K562 (cell line): ENCODE data around the gene MYO1E. TPM values are rescaled to one million over a fixed set of nuclear protein-coding genes. Genes with fewer than 3 reads are reported as not detected.

ENCODE experiments used
- ATAC-seq: fragments of 200-7000 bp; cut with Tn5 transposase; 3 replicates; pipeline ENCODE4 v1.9.1; 2020; ENCODE audit warnings: moderate library complexity
- BruUV-seq: library from RNA; stranded (reverse); fragments of 400-500 nt; replicated peaks from 2 replicates; lab custom pipeline; 2021; lab: Mats Ljungman, UMichigan
- CTCF ChIA-PET: fragments of 300-600 bp; formaldehyde crosslinking; extraction: SDS; loops from one replicate; lab custom pipeline; 2021; ENCODE audit warnings: low intra/inter-chr PET ratio; lab: Yijun Ruan, JAX
- POLR2A ChIA-PET: fragments of 300-600, 350-650 bp; sonication (Branson Sonifier 250); formaldehyde crosslinking; extraction: SDS; loops from one replicate; lab custom pipeline; 2021; ENCODE audit warnings: antibody characterized with exemption, inconsistent platforms; lab: Yijun Ruan, JAX
- DNase-seq, 4 experiments: peaks; one replicate each; pipeline versions ENCODE4 v3.0.0 to v3.0.0-alpha.2; 2011 to 2018; ENCODE audit warnings: low spot score in 3 of 4, mixed read lengths in 3 of 4; ENCODE audit errors: extremely low read depth in 1 of 4
- FAIRE-seq: peaks from 2 replicates; lab custom pipeline; 2011; peaks lifted over from hg19 to GRCh38; lab: Jason Lieb, UNC
- H2AFZ ChIP-seq: 2 replicates; pipeline ENCODE4 v1.6.0; 2011; ENCODE audit warnings: low read depth, low read length, control low read depth, inconsistent platforms
- H3K27ac ChIP-seq: fragments of 200-600 bp; 3 replicates; pipeline ENCODE4 v1.8.0; 2011; ENCODE audit warnings: low read depth, mild to moderate bottlenecking, control low read depth, inconsistent platforms, low read length, moderate library complexity, mixed read lengths; ENCODE audit errors: extremely low read depth
- H3K27me3 ChIP-seq, 2 experiments: fragments of 300-600 bp in 1 of 2; 2 replicates in 1 of 2; 3 replicates in 1 of 2; pipeline versions ENCODE4 v1.6.0 to v1.8.0; 2011; ENCODE audit warnings: inconsistent platforms in 2 of 2, low read length in 2 of 2, mild to moderate bottlenecking in 1 of 2, mixed read lengths in 1 of 2, moderate library complexity in 1 of 2; ENCODE audit not compliant: control insufficient read depth in 2 of 2, insufficient read depth in 2 of 2
- H3K36me3 ChIP-seq: fragments of 300-600 bp; 3 replicates; pipeline ENCODE4 v1.8.0; 2011; ENCODE audit warnings: mild to moderate bottlenecking, low read length, inconsistent platforms; ENCODE audit not compliant: control insufficient read depth, insufficient read depth
- H3K4me1 ChIP-seq, 2 experiments: fragments of 200-600 bp in 1 of 2; replicated peaks in 1 of 2; 2 replicates in 1 of 2; 3 replicates in 1 of 2; pipeline versions ENCODE4 v1.5.1 to v1.8.0; 2011; ENCODE audit warnings: inconsistent platforms in 2 of 2, low read length in 2 of 2, mild to moderate bottlenecking in 1 of 2, mixed read lengths in 1 of 2, moderate library complexity in 1 of 2; ENCODE audit not compliant: control insufficient read depth in 2 of 2, insufficient read depth in 2 of 2
- H3K4me2 ChIP-seq: 2 replicates; pipeline ENCODE4 v1.6.1; 2011; ENCODE audit warnings: low read length, control low read depth, inconsistent platforms, mixed read lengths; ENCODE audit not compliant: insufficient read depth
- H3K4me3 ChIP-seq: fragments of 200-600 bp; sonication (generic), shearing (Covaris generic); 2 replicates; pipeline ENCODE4 v1.5.1; 2016; ENCODE audit warnings: control low read depth, inconsistent platforms
- H3K79me2 ChIP-seq: fragments of 200-600 bp; 3 replicates; pipeline ENCODE4 v1.8.0; 2011; ENCODE audit warnings: low read length, inconsistent platforms; ENCODE audit not compliant: control insufficient read depth, insufficient read depth
- H3K9ac ChIP-seq, 2 experiments: 2 replicates each; pipeline versions ENCODE4 v1.6.0 to v1.6.1; 2011; ENCODE audit warnings: low read depth in 2 of 2, low read length in 2 of 2, control low read depth in 1 of 2, inconsistent platforms in 1 of 2, mild to moderate bottlenecking in 1 of 2, mixed read lengths in 1 of 2; ENCODE audit not compliant: insufficient read depth in 1 of 2
- H3K9me1 ChIP-seq: one replicate; pipeline ENCODE4 v1.6.0; 2011; ENCODE audit warnings: inconsistent platforms, mild to moderate bottlenecking, low read length, moderate library complexity; ENCODE audit not compliant: control insufficient read depth, insufficient read depth
- H3K9me3 ChIP-seq: replicated peaks from 2 replicates; pipeline ENCODE4 v1.5.1; 2011; ENCODE audit warnings: low read depth, low read length, inconsistent platforms; ENCODE audit not compliant: control insufficient read depth, insufficient read depth
- H4K20me1 ChIP-seq: replicated peaks from 2 replicates; pipeline ENCODE4 v1.6.1; 2011; ENCODE audit warnings: low read length, inconsistent platforms, mixed read lengths; ENCODE audit not compliant: control insufficient read depth, insufficient read depth
- CSDE1 ChIP-seq, 2 experiments: fragments of 450-650 bp; IDR thresholded peaks; 2 replicates each; pipeline ENCODE4 v1.6.1; 2016; ENCODE audit warnings: mild to moderate bottlenecking in 1 of 2
- MAX ChIP-seq: sonication (generic); formaldehyde crosslinking; IDR thresholded peaks from 2 replicates; pipeline ENCODE4 v1.9.0; 2022; ENCODE audit warnings: mild to moderate bottlenecking, missing genetic modification reagents
- MCM7 ChIP-seq, 2 experiments: fragments of 450-650 bp; IDR thresholded peaks; 2 replicates each; pipeline ENCODE4 v1.6.1; 2016 to 2018
- POLR2B ChIP-seq: fragments of 450-650 bp; IDR thresholded peaks from 2 replicates; pipeline ENCODE4 v1.6.1; 2018; ENCODE audit warnings: low read depth; ENCODE audit not compliant: partially characterized antibody
- TSC22D4 ChIP-seq: fragments of 450-650 bp; IDR thresholded peaks from 2 replicates; pipeline ENCODE4 v1.6.1; 2016; ENCODE audit warnings: missing genetic modification characterization, missing biosample characterization, control low read depth
- ZNF668 ChIP-seq: fragments of 250-450 bp; sonication (Bioruptor Pico); IDR thresholded peaks from 2 replicates; pipeline ENCODE4 v1.8.0; 2022; ENCODE audit warnings: mild to moderate bottlenecking, inconsistent platforms
- ZNF778 ChIP-seq: fragments of 450-650 bp; formaldehyde crosslinking; IDR thresholded peaks from 2 replicates; pipeline ENCODE4 v1.4.0; 2020; ENCODE audit warnings: mild to moderate bottlenecking, moderate library complexity
- WGBS: fragments of 100-300 bp; shearing (Covaris generic); methylation state at CpG from one replicate; pipeline ENCODE4 v1.1.6; 2016; ENCODE audit warnings: low coverage, mixed read lengths; ENCODE audit not compliant: insufficient coverage; ENCODE audit errors: missing lambda C conversion rate; 5-methylcytosine and 5-hydroxymethylcytosine counted together
- in situ Hi-C: fragments of 300-500 bp; cut with MboI; formaldehyde crosslinking; loops from 4 replicates; pipeline ENCODE4 v1.15.0; 2018; ENCODE audit warnings: inconsistent platforms, mixed read lengths
- intact Hi-C: fragments of 100-400 bp; cut with micrococcal nuclease; formaldehyde crosslinking; loops from 2 replicates; pipeline ENCODE4 v1.14.2; 2022
- microRNA counts: library from miRNA; unstranded; fragments of <30 nt; microRNA quantifications from one replicate; lab custom pipeline; 2016
- microRNA-seq: library from miRNA; unstranded; fragments of <30 nt; microRNA quantifications from one replicate; pipeline ENCODE4, GENCODE V29; 2018; ENCODE audit warnings: borderline microRNAs expressed
- polyA plus RNA-seq, 8 experiments: library from polyadenylated mRNA; depleted of rRNA in 4 of 8; stranded (reverse) in 5 of 8; unstranded in 3 of 8; fragments of >200 nt; fragmentation: Nextera tagmentation in 2 of 8; fragmentation: Illumina TruSeq in 1 of 8; extraction: Ambion mirVana in 2 of 8; extraction: Trizol in 1 of 8; gene quantifications; 2 replicates each; pipeline versions ENCODE4 v1.2.1 to v1.2.3, GENCODE V29; 2011 to 2014; ENCODE audit warnings: inconsistent platforms in 1 of 8, missing spikeins in 1 of 8
- small RNA-seq: library from RNA; depleted of rRNA; stranded (forward); fragments of <200 nt; gene quantifications from one replicate; pipeline ENCODE3, GENCODE V24; 2014
- total RNA-seq, 7 experiments: library from RNA; depleted of rRNA in 6 of 7; stranded (reverse); fragments of >200 nt in 6 of 7; fragmentation: Illumina TruSeq in 2 of 7; extraction: Trizol in 2 of 7; gene quantifications; 2 replicates each; pipeline versions ENCODE4 v1.2.1 to v1.2.3, GENCODE V29; 2011 to 2021; ENCODE audit warnings: low replicate concordance in 1 of 7

MYO1E gene
- total and polyA plus RNA-seq, 9 of the 15 experiments (the other 6 are each of a cell fraction or from before 2014, with no cell fraction given) = under 0.01 to 0.44 (median 0.01) TPM; not detected in 6

GRCh38 chr15:59087731-59088130, 284.9 kb downstream of the MYO1E start:
- in situ Hi-C loops (no loop called here), intact Hi-C loops (no loop called here)
- ChIA-PET CTCF (no interaction called here), POLR2A (interaction anchor here (0.6 kb wide), 2 partner anchors 23 to 315 kb away, joined by 3 to 4 read pairs; no protein-coding TSS in a partner anchor)
- no peak for DNase-seq
- Histone ChIP-seq H3K9me1 (no peaks in the 10 kb centered on the region), H3K79me2 (no peaks in the 10 kb centered on the region), H3K4me1 (no peaks in the 10 kb centered on the region), H3K4me2 (no peak overlapping the region), H3K36me3 (peaks cover 81% of the 10 kb centered on the region), H2AFZ (no peak overlapping the region), H3K9ac (no peak overlapping the region), H3K4me3 (no peak overlapping the region), H4K20me1 (no peaks in the 10 kb centered on the region), H3K27ac (no peak overlapping the region), H3K27me3 (no peaks in the 10 kb centered on the region), H3K9me3 (no peaks in the 10 kb centered on the region)
- no TSS peak for BruUV-seq
- FAIRE-seq = no peak
- TF ChIP-seq MAX (no peak), MCM7 (IDR thresholded peaks at IDR 0.05) (no peak), TSC22D4 (tag) (no peak), ZNF778 (CRISPR knock-in tag) (no peak), ZNF668 (CRISPR knock-in tag) (no peak), CSDE1 (IDR thresholded peaks at IDR 0.05) (no peak), POLR2B (no peak)
- no peak for ATAC-seq
- WGBS = 85% methylated on average over 2 of the region's 2 CpGs

MicroRNAs within 50 kb of the gene (microRNA counts, 767-probe panel; counts per million panel counts)
- 2,623 counts per million, percentile 63 among the panel's probes with 10 or more counts for microRNA hsa-miR-2116-5p (lab: Ali Mortazavi, UCI)

Small RNA genes lying within 50 kb of the gene (microRNA-seq; reads per million reads assigned to microRNA genes)
- gene MIR2116 = not detected

Small RNA genes lying within 50 kb of the gene (small RNA-seq; reads per million reads assigned to genes)
- gene MIR2116 (not detected), gene RF00019 (not detected), gene RNU4-80P (not detected), gene RNU6-212P (not detected)

Other genes with a start within 250 kb of the MYO1E start
- not detected in 2 replicates for gene LDHAL6B, start 166.0 kb downstream of the MYO1E start, total RNA-seq (2014; rRNA removed)
- gene LDHAL6B, start 166.0 kb downstream of the MYO1E start, total RNA-seq (2014; rRNA removed; fragmentation: Illumina TruSeq; extraction: Trizol) = not detected in 2 replicates
- not detected in 2 replicates for gene LDHAL6B, start 166.0 kb downstream of the MYO1E start, total RNA-seq (2015; rRNA removed; fragmentation: Illumina TruSeq; extraction: Trizol)
- gene LDHAL6B, start 166.0 kb downstream of the MYO1E start, total RNA-seq (2021) = not detected in 2 replicates
- not detected in 2 replicates for gene LDHAL6B, start 166.0 kb downstream of the MYO1E start, polyA plus RNA-seq (2011; rRNA removed)
- not detected in 2 replicates for gene LDHAL6B, start 166.0 kb downstream of the MYO1E start, polyA plus RNA-seq (2014; fragmentation: Illumina TruSeq; extraction: Trizol)
- gene LDHAL6B, start 166.0 kb downstream of the MYO1E start, polyA plus RNA-seq (2014; fragmentation: Nextera tagmentation; extraction: Ambion mirVana) = not detected
- gene LDHAL6B, start 166.0 kb downstream of the MYO1E start, polyA plus RNA-seq (2014; rRNA removed) = not detected in 2 replicates
- not detected in 2 replicates for gene FAM81A, start 65.3 kb upstream of the MYO1E start, total RNA-seq (2014; rRNA removed)
- gene FAM81A, start 65.3 kb upstream of the MYO1E start, total RNA-seq (2014; rRNA removed; fragmentation: Illumina TruSeq; extraction: Trizol) = not detected in 2 replicates
- not detected in 2 replicates for gene FAM81A, start 65.3 kb upstream of the MYO1E start, total RNA-seq (2015; rRNA removed; fragmentation: Illumina TruSeq; extraction: Trizol)
- not detected in 2 replicates for gene FAM81A, start 65.3 kb upstream of the MYO1E start, total RNA-seq (2021)
- not detected in 2 replicates for gene FAM81A, start 65.3 kb upstream of the MYO1E start, polyA plus RNA-seq (2011; rRNA removed)
- not detected in 2 replicates for gene FAM81A, start 65.3 kb upstream of the MYO1E start, polyA plus RNA-seq (2014; fragmentation: Illumina TruSeq; extraction: Trizol)
- not detected for gene FAM81A, start 65.3 kb upstream of the MYO1E start, polyA plus RNA-seq (2014; fragmentation: Nextera tagmentation; extraction: Ambion mirVana)
- gene FAM81A, start 65.3 kb upstream of the MYO1E start, polyA plus RNA-seq (2014; rRNA removed) = not detected in 2 replicates
- gene GCNT3, start 238.9 kb upstream of the MYO1E start, total RNA-seq (2014; rRNA removed) = 0.24 TPM in 1 of 2 replicates, not detected in the other
- not detected in 2 replicates for gene GCNT3, start 238.9 kb upstream of the MYO1E start, total RNA-seq (2014; rRNA removed; fragmentation: Illumina TruSeq; extraction: Trizol)
- 0.07 TPM in 1 of 2 replicates, not detected in the other for gene GCNT3, start 238.9 kb upstream of the MYO1E start, total RNA-seq (2015; rRNA removed; fragmentation: Illumina TruSeq; extraction: Trizol)
- gene GCNT3, start 238.9 kb upstream of the MYO1E start, total RNA-seq (2021) = 0.11 TPM in 1 of 2 replicates, not detected in the other
- 0.08 and 0.16 TPM in 2 replicates for gene GCNT3, start 238.9 kb upstream of the MYO1E start, polyA plus RNA-seq (2011; rRNA removed)
- gene GCNT3, start 238.9 kb upstream of the MYO1E start, polyA plus RNA-seq (2014; fragmentation: Illumina TruSeq; extraction: Trizol) = not detected in 2 replicates
- under 1 TPM; 0.30 to 0.35 TPM for gene GCNT3, start 238.9 kb upstream of the MYO1E start, polyA plus RNA-seq (2014; fragmentation: Nextera tagmentation; extraction: Ambion mirVana)
- not detected in 2 replicates for gene GCNT3, start 238.9 kb upstream of the MYO1E start, polyA plus RNA-seq (2014; rRNA removed)